Peyer's patch (tissue), 4 donors: ENCODE results near the gene MARCHF6.

Experiments used
- CTCF ChIP-seq, 6 experiments: fragments of 450-650 bp in 4 of 6; fragments of 200-600 bp in 2 of 6; sonication (generic) in 1 of 6; IDR thresholded peaks; one replicate each; pipeline ENCODE4 v1.5.1; 2017 to 2019; ENCODE audit warnings: antibody characterized with exemption in 6 of 6, mild to moderate bottlenecking in 3 of 6, moderate library complexity in 1 of 6
- POLR2A ChIP-seq, 2 donors: fragments of 450-650 bp; IDR thresholded peaks; one replicate each; pipeline ENCODE4 v1.5.1; 2017; ENCODE audit warnings: antibody characterized with exemption in 2 of 2, mild to moderate bottlenecking in 2 of 2, moderate library complexity in 2 of 2

- no peak for TF ChIP-seq CTCF (IDR thresholded peaks at IDR 0.05)
- TF ChIP-seq POLR2A (IDR thresholded peaks at IDR 0.05), result no peak
Observed at GRCh38 chr5:10384483-10384882, 31.0 kb downstream of the MARCHF6 start.
